Sigmoid colon (tissue), 7 donors: Measurements from ENCODE around the gene KCNH3. TPM values are rescaled to one million over a fixed set of nuclear protein-coding genes. Genes with fewer than 3 reads are reported as not detected.

ENCODE experiments used
- DNase-seq: peaks from one replicate; pipeline ENCODE4 v3.0.0-alpha.2; 2019
- H3K27ac ChIP-seq, 4 donors: fragments of 200-600 bp; sonication (generic); one replicate each; pipeline ENCODE4 v1.5.1; 2016 to 2019; ENCODE audit warnings: mild to moderate bottlenecking in 1 of 4
- H3K27me3 ChIP-seq, 3 donors: fragments of 200-600 bp; sonication (generic); one replicate each; pipeline ENCODE4 v1.5.1; 2019; ENCODE audit warnings: mild to moderate bottlenecking in 1 of 3
- H3K36me3 ChIP-seq, 4 donors: fragments of 200-600 bp; sonication (generic); one replicate each; pipeline ENCODE4 v1.5.1; 2016 to 2019
- H3K4me1 ChIP-seq, 4 donors: fragments of 200-600 bp; sonication (generic); one replicate each; pipeline ENCODE4 v1.5.1; 2017 to 2019
- H3K4me3 ChIP-seq, 4 donors: fragments of 200-600 bp; sonication (generic); one replicate each; pipeline ENCODE4 v1.5.1; 2017 to 2019; ENCODE audit warnings: mild to moderate bottlenecking in 2 of 4, moderate library complexity in 1 of 4
- H3K9me3 ChIP-seq, 4 donors: fragments of 200-600 bp in 3 of 4; sonication (generic) in 3 of 4; one replicate each; pipeline versions ENCODE4 v1.5.1 to v1.6.1; 2013 to 2019
- EP300 ChIP-seq, 4 donors: sonication (generic); formaldehyde crosslinking; IDR thresholded peaks; one replicate each; pipeline ENCODE4 v1.6.1; 2017; ENCODE audit warnings: antibody characterized with exemption in 4 of 4
- POLR2A ChIP-seq, 2 donors: fragments of 450-650 bp; IDR thresholded peaks; one replicate each; pipeline ENCODE4 v1.6.1; 2016; ENCODE audit warnings: antibody characterized with exemption in 2 of 2, mild to moderate bottlenecking in 2 of 2, moderate library complexity in 2 of 2
- POLR2AphosphoS5 ChIP-seq, 4 donors: sonication (generic); formaldehyde crosslinking; IDR thresholded peaks; one replicate each; pipeline ENCODE4 v1.6.1; 2017; ENCODE audit warnings: antibody characterized with exemption in 4 of 4
- WGBS, 2 donors: extraction: QIAGEN DNeasy Blood & Tissue Kit; methylation state at CpG; one replicate each; pipeline ENCODE4 v1.1.7; 2013; 5-methylcytosine and 5-hydroxymethylcytosine counted together
- intact Hi-C: fragments of 100-400 bp; cut with DNase I; formaldehyde crosslinking; loops from one replicate; pipeline ENCODE4 v1.15.1; 2023
- polyA plus RNA-seq, 3 donors: library from polyadenylated mRNA; stranded (reverse); fragments of 200-250 nt; gene quantifications; one replicate each; pipeline ENCODE4 v1.2.3, GENCODE V29; 2013
- total RNA-seq, 4 donors: library from RNA; depleted of rRNA; stranded (reverse); fragments of >200 nt; gene quantifications; one replicate each; pipeline ENCODE4 v1.1.0, GENCODE V29; 2016
- TF ChIP-seq, protein P1 (sequence below), 4 experiments: fragments of 450-650 bp in 3 of 4; fragments of 200-600 bp in 1 of 4; IDR thresholded peaks; one replicate each; pipeline ENCODE4 v1.5.1; 2016 to 2019; ENCODE audit warnings: antibody characterized with exemption in 4 of 4, mild to moderate bottlenecking in 3 of 4, moderate library complexity in 2 of 4
- donor health status: healthy with polysubstance abuse.
- donor health status: Bipolar disorder and iron deficiency.
- donor health status: healthy.

KCNH3 gene
- total and polyA plus RNA-seq, 7 donors = 0.14 to 0.83 (median 0.36) TPM; not detected in 4

DNA sequence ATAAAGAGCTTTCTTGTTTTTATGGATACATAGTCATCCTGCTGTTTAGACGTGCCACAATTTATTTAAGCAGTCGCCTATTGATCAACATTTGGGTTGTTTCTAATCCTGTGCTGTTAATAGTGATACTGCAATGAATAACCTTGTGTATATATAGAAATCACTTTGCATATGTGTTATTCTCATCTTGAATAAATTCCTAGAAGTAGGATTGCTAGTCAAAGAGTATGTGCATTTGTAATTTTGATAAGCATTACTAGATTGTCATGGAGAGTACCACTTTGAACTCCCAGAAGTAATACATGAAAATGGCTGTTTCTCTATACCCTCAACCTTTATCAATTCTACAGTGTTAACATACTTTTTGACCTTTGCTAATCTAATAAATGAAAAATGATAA is 44.9 kb upstream of the KCNH3 start:
- Histone ChIP-seq H3K27me3 (no peaks in the 10 kb centered on the region), H3K36me3 (peaks cover 0 to 22% (median 1%) of the 10 kb centered on the region in 4 donors), H3K9me3 (no peaks in the 10 kb centered on the region), H3K27ac (no peak overlapping the region), H3K4me1 (peaks cover 0 to 18% (median 11%) of the 10 kb centered on the region in 4 donors), H3K4me3 (no peak overlapping the region)
- WGBS, 2 donors = 51 to 73% methylated on average over 2 of the region's 2 CpGs
- intact Hi-C loops = loop anchor here (5.0 kb wide), 1 partner anchor 127 kb away; the partner anchor contains the start of gene SPATS2
- TF ChIP-seq POLR2A (IDR thresholded peaks at IDR 0.05) = no peak
- TF ChIP-seq EP300 (IDR thresholded peaks at IDR 0.05) = no peak
- TF ChIP-seq, protein P1, sequence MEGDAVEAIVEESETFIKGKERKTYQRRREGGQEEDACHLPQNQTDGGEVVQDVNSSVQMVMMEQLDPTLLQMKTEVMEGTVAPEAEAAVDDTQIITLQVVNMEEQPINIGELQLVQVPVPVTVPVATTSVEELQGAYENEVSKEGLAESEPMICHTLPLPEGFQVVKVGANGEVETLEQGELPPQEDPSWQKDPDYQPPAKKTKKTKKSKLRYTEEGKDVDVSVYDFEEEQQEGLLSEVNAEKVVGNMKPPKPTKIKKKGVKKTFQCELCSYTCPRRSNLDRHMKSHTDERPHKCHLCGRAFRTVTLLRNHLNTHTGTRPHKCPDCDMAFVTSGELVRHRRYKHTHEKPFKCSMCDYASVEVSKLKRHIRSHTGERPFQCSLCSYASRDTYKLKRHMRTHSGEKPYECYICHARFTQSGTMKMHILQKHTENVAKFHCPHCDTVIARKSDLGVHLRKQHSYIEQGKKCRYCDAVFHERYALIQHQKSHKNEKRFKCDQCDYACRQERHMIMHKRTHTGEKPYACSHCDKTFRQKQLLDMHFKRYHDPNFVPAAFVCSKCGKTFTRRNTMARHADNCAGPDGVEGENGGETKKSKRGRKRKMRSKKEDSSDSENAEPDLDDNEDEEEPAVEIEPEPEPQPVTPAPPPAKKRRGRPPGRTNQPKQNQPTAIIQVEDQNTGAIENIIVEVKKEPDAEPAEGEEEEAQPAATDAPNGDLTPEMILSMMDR (IDR thresholded peaks at IDR 0.05) = no peak
- no peak for TF ChIP-seq POLR2AphosphoS5 (IDR thresholded peaks at IDR 0.05)
- no peak for DNase-seq

DNA sequence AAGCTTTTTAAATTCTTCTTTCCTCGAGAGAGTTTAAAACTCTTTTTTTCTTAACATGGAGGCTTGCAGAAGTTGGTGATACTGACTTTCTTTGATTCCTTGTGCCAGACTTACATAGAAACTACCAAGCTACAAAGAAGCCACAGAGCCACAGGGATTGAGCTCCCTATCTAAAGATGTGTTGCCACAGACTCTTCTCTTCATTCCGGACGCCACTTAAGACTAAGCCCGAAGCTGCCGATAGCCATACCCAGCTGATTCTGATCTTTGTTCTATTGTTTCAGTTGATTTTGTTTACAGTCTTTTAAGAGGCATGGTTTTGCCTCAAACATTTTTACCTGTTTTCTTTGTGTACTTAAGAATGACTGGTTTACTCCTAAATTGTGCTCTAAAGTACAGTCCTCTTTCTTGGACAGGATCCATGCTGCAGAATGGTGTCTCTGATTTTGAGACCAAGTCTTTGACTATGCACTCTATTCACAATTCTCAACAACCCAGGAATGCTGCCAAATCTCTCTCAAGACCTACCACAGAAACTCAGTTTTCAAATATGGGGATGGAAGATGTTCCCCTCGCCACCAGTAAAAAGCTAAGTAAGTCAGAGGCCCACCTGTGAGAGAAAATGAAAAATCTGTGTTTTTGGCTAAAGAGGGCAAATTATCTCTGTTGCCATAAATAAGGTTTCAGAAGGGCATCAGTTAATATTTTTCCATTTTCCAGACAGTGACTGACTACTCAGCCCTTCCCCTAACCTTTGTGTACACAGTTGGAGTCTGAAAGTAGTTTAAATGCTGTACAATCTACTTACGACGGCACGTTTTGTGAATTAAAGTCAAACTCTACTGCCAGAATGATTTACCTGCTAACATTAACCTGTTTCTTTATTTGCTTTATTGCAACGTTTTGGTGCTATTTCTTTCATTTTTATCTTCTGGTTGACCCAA is 42.1 kb upstream of the KCNH3 start:
- intact Hi-C loops = no loop called here
- Histone ChIP-seq H3K27me3 (no peaks in the 10 kb centered on the region), H3K4me3 (no peak overlapping the region), H3K9me3 (no peaks in the 10 kb centered on the region), H3K27ac (no peak overlapping the region), H3K36me3 (peaks cover 0 to 39% (median 1%) of the 10 kb centered on the region in 4 donors), H3K4me1 (peaks cover 0 to 11% (median 6%) of the 10 kb centered on the region in 4 donors)
- no peak for DNase-seq
- whole genome bisulfite sequencing, 2 donors = 86 to 89% methylated on average over 10 of the region's 10 CpGs
- no peak for TF ChIP-seq POLR2A (IDR thresholded peaks at IDR 0.05)
- TF ChIP-seq, protein P1 (IDR thresholded peaks at IDR 0.05) = no peak
- no peak for TF ChIP-seq POLR2AphosphoS5 (IDR thresholded peaks at IDR 0.05)
- no peak for TF ChIP-seq EP300 (IDR thresholded peaks at IDR 0.05)

DNA sequence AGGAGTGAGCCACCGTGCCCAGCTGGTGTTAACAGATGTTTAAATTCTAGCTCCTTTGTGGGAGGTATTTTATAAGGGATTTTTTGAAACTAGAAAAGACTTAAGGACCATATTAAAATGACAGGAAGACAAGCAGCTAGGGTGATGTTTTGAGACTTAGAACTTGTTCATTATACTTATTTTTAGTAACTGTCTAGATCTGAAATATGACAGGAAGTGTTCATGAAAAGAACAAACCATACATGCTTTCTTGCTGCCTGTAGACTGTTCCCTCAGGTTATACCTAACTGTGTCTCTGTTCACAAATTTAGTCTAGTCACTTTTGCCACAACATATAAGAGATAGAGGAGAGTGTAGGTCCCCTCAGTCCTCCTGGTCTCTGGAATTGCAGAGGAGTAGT is 36.9 kb upstream of the KCNH3 start:
- no peak overlapping the region for H3K27ac ChIP-seq
- H3K4me1 ChIP-seq = no peaks in the 10 kb centered on the region
- H3K36me3 ChIP-seq = peaks cover 0 to 29% (median 0%) of the 10 kb centered on the region in 4 donors
- DNase-seq = no peak
- H3K4me3 ChIP-seq = no peak overlapping the region
- 62 to 93% methylated on average over 1 of the region's 1 CpG for WGBS, 2 donors
- no peak for TF ChIP-seq POLR2AphosphoS5 (IDR thresholded peaks at IDR 0.05)
- TF ChIP-seq, protein P1 (IDR thresholded peaks at IDR 0.05) = no peak
- TF ChIP-seq POLR2A (IDR thresholded peaks at IDR 0.05) = no peak
- no peak for TF ChIP-seq EP300 (IDR thresholded peaks at IDR 0.05)
- H3K9me3 ChIP-seq = no peaks in the 10 kb centered on the region
- intact Hi-C loops = no loop called here
- H3K27me3 ChIP-seq = no peaks in the 10 kb centered on the region

DNA sequence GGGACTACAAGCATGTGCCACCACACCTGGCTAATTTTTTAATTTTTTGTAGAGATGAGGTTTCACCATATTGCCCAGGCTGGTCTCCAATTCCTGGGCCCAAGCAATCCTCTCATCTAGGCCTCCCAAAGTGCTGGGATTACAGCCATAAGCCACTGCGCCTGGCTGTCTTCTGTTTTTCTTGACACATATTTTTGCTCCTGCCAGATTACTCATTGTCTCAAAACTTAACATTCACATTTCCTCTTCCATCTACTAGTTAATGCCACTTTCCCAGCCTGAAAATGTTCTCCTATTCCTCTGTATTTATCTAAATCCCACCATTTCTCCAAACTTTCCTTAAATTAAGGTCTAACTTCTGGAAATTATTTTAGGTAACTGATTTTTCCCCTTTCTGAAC is 36.2 kb upstream of the KCNH3 start:
- H3K27me3 ChIP-seq = no peaks in the 10 kb centered on the region
- TF ChIP-seq, protein P1 (IDR thresholded peaks at IDR 0.05) = no peak
- TF ChIP-seq EP300 (IDR thresholded peaks at IDR 0.05) (no peak), POLR2A (IDR thresholded peaks at IDR 0.05) (no peak), POLR2AphosphoS5 (IDR thresholded peaks at IDR 0.05) (no peak)
- H3K36me3 ChIP-seq = peaks cover 0 to 28% (median 0%) of the 10 kb centered on the region in 4 donors
- H3K9me3 ChIP-seq = no peaks in the 10 kb centered on the region
- no peak overlapping the region for H3K27ac ChIP-seq
- DNase-seq = no peak
- H3K4me3 ChIP-seq = no peak overlapping the region
- intact Hi-C loops = no loop called here
- H3K4me1 ChIP-seq = no peaks in the 10 kb centered on the region
- WGBS, 2 donors = 95 to 98% methylated on average over 1 of the region's 1 CpG
